ENCODE results near the gene ANAPC1.

Gene ANAPC1

GRCh38 chr2:111883661-111884591, at the start of gene ANAPC1:
ANAPC1 (minus strand) TSS chr2:111884193; CDS start chr2:111880825, 3,368 bp downstream.
- H3K4me3 ChIP-seq = peak within 1 kb of the TSS; percentile 100
- TF ChIP-seq CTCF (IDR thresholded peaks at IDR 0.05) = no peak
- peak within 1 kb of the TSS; percentile 19 to 83 for H3K27ac ChIP-seq
- peak; percentile 83 for DNase-seq (ENCODE audit: low spot score)

GRCh38 chr2:111932841-111933291, 48.9 kb upstream of the ANAPC1 start:
- Histone ChIP-seq H3K27ac (no peak overlapping the region), H3K4me3 (no peak overlapping the region)
- no peak for DNase-seq (ENCODE audit: low spot score)
- TF ChIP-seq CTCF (IDR thresholded peaks at IDR 0.05) = no peak

GRCh38 chr2:111930875-111931274, 46.9 kb upstream of the ANAPC1 start:
- H3K27ac ChIP-seq = no peak overlapping the region
- no peak overlapping the region for H3K4me3 ChIP-seq
- DNase-seq (ENCODE audit: low spot score) = no peak
- TF ChIP-seq CTCF (IDR thresholded peaks at IDR 0.05) = no peak

- no peak overlapping the region for H3K27ac ChIP-seq
- no peak overlapping the region for H3K4me3 ChIP-seq
- no peak for DNase-seq (ENCODE audit: low spot score)
- TF ChIP-seq CTCF (IDR thresholded peaks at IDR 0.05) = no peak
Measured at GRCh38 chr2:111930409-111930808, 46.4 kb upstream of the ANAPC1 start.

- DNase-seq (ENCODE audit: low spot score) = no peak
- no peak for TF ChIP-seq CTCF (IDR thresholded peaks at IDR 0.05)
- Histone ChIP-seq H3K4me3 (no peak overlapping the region), H3K27ac (no peak overlapping the region)
Measured at GRCh38 chr2:111927723-111928122, 43.7 kb upstream of the ANAPC1 start.

- no peak for DNase-seq (ENCODE audit: low spot score)
- Histone ChIP-seq H3K27ac (no peak overlapping the region), H3K4me3 (no peak overlapping the region)
- no peak for TF ChIP-seq CTCF (IDR thresholded peaks at IDR 0.05)
Measured at GRCh38 chr2:111924617-111925107, 40.7 kb upstream of the ANAPC1 start.
